ENCODE results near the gene ERCC6L2.

ERCC6L2 gene

GRCh38 chr9:95924987-95925386, 49.5 kb downstream of the ERCC6L2 start:
- DNase-seq, result no peak

DNA sequence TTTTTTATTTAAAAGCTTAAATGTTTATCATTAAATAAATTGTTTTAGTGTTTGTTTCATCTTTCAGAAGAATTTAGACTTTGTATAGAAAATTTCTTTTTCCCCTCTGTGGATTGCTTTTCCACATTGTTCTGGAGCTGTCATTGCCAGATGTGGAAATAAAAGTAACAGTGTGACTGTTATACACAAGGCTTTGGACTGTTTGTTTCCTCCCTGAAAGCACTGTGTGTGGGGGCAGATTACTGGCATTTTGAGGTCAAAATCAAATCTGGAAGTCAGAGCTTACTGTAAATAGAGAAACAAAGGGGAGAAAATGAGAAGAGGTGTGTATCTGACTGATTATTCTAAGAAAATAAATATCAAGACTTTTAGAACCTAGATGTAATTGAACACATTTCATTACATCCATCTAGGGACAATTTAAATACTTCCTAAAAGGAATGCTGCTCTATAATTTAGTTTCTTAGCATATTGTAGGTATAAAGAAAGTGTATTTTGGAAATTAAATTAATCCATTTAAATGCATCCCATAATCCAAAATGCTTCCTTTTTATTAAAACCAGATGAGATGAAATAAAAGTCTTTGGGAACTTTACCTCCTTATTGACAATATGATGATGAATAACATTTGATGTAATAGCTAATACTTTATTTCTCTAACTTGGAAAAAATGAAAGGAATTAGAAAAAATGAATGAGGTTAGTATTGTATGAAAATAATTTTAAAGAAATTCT, 51.9 kb downstream of the ERCC6L2 start:
- DNase-seq, result no peak

DNA sequence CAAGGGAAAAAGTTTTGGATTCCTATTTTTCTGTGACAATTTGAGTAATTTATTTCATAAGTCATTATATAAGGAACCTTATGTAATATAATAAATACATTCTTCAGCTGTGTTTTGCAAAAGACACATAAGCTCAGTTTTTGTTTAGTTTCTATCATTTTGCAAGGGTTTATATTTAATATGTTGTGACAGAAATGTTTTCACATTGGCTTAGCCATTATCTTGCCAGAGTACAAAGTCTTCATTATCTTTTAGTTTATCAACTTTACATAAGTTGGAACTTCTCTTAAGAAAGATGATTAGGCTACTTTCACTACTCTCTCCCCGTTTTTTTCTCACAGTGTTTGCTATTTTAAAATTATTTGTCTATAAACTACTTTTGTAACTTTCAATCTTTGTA, 54.8 kb downstream of the ERCC6L2 start:
- no peak for DNase-seq

GRCh38 chr9:95935861-95936578, 60.5 kb downstream of the ERCC6L2 start:
- DNase-seq, result no peak

- no peak for DNase-seq
Observed at GRCh38 chr9:95936579-95937075, 61.1 kb downstream of the ERCC6L2 start.

DNA sequence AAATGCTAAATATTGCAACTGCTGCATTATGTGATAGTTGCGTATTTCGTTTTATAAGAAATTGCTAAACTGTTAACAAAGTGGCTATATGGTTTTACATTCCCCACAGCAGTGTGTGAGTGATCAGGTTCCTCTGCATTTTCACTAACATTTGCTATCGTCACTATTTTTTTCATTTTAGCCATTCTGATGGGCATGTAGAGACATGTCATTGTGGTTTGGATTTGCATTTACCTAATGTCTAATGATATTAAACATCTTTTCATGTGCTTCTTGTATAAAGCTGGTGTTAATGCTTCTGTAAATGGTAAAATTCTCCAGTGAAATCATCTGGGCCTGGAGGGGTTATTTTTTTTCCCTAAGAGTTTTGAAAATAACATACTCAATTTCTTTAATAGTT, 61.6 kb downstream of the ERCC6L2 start:
- DNase-seq, result no peak

DNA sequence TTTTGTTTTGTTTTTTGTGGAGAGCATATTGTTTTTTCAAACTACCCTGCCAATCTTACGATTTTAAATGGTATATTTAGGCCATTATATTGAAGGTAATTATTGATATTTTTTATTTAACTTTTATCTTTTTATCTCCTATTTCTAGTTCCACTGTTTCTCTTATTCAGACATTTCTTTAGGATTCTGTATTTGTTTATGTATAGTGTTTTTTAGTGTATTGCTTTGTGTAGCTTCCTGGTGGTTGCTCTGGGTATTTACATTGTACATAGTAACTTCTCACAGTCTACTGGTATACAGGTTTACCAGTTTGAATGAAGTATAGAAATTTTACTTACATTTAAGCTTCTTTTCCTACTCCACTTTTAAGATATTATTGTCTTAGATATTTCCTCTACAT, 63.2 kb downstream of the ERCC6L2 start:
- DNase-seq, result no peak

DNA sequence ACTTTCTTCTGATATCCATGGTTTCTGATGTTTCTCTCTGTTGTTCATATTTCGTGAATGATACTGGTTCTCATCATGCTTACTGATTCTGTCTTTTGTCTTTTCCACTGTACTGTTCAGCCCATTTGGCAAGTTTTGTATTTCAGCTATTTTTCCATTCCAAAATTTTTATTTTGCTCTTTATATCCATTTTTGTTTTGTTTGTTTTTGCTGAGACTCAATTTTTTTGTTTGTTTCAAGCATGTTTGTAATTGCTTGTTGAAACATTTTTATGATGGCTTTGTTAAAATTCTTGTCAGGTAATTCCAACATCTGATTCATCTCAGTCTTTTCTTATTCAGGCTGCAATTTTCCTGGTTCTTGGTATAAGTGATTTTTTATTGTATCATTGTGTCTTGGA, 64.0 kb downstream of the ERCC6L2 start:
- no peak for DNase-seq

- no peak for DNase-seq
Observed at GRCh38 chr9:95940265-95940664, 64.8 kb downstream of the ERCC6L2 start.

GRCh38 chr9:95942016-95942415, 66.5 kb downstream of the ERCC6L2 start:
- no peak for DNase-seq

DNA sequence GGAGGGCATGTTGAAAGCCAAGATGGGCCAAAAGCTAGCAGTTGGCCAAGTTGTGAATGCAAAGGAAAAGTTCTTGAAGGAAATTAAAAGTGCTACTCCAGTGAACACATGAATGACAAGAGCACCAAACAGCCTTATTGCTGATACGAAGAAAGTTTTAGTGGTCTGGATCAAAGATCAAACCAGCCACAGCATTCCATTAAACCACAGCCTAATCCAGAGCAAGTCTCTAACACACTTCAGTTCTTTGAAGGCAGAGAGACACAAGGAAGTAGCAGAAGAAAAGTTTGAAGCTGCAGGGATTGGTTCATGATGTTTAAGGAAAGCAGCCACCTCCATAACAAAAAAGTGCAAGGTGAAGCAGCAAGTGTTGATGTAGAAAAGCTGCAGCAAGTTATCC, 71.6 kb downstream of the ERCC6L2 start:
- no peak for DNase-seq

GRCh38 chr9:95952471-95952870, 77.0 kb downstream of the ERCC6L2 start:
- no peak for DNase-seq

DNA sequence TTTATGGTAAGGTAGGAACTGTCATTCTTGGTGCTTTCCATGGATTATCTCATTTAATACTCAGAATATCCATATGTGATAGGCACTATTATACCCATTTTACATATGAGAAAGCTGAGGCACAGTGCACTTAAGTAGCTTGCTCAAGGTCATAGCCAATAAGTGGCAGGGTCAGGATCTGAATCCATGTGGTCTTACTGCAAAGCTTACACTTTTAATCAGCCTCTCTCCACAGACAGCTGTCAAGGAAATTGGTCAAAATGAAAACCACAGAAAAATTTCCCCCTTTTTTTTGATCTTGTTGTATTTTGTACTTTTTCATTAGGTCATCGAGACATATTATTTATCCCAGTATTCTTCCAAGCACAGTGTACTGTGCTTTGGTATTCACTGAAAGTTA, 78.5 kb downstream of the ERCC6L2 start:
- no peak for DNase-seq

DNA sequence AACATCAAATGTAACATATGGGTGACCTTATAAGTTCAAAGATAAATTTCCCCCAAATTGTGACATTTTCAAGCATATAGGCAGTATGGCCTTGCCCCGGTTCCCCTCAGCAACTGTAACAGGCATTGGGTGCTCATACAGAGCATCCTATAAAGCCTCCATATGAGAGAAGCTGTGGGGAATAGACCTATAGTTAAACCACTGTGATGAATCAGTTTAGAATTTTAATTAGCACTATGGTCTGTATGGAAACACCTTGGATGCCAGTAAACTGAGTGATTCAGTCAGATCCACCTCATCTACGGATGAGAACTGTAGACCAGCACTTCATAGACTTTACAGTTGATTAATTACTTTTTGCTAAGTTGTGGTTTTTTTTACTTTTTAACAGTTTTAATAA, 79.4 kb downstream of the ERCC6L2 start:
- no peak for DNase-seq

- DNase-seq, result no peak
Observed at GRCh38 chr9:95962936-95963335, 87.4 kb downstream of the ERCC6L2 start.

DNA sequence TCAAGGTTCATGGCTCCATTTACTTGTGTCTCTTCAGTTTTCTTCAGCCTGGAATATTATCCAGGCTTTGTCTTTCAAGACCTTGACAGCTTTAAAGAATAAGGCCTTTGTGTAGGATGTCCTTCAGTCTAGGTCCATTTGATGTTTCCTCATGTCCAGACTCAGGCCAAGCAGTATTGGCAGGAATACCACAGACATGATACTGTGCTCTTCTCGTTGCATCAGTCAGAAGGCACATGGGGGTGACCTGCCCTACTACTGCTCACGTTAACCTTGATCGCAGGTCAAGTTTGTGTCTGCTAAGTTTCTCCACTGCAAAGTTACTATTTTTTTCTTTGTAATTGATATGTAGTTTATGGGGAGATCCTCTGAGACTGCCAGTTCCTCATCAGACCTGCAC, 88.2 kb downstream of the ERCC6L2 start:
- DNase-seq, result no peak

DNA sequence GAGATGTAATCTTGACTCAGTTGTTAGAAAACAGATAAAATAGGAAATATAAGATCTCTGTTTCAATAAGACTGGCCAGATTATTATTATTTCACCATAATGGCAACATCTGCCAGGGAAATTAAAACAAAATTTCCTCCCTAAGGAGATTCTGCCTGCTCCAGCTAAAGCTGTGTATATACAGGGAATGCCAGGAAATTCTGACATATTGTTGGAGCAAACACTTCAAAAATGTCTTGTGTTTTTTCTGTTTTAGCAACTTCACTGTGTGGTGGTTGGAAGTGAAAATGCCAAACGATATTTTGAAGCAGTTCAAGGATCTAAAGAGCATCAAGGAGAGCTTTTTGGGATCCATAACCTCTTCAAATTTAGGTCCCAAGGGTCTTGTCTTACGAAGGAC, 90.8 kb downstream of the ERCC6L2 start:
- no peak for DNase-seq

GRCh38 chr9:95970317-95970716, 94.8 kb downstream of the ERCC6L2 start:
- DNase-seq, result no peak

- DNase-seq, result no peak
Observed at GRCh38 chr9:95971815-95972214, 96.3 kb downstream of the ERCC6L2 start.

- no peak for DNase-seq
Observed at GRCh38 chr9:95974389-95974788, 98.9 kb downstream of the ERCC6L2 start.

- no peak for DNase-seq
Observed at GRCh38 chr9:95977371-95977770, 101.9 kb downstream of the ERCC6L2 start.

DNA sequence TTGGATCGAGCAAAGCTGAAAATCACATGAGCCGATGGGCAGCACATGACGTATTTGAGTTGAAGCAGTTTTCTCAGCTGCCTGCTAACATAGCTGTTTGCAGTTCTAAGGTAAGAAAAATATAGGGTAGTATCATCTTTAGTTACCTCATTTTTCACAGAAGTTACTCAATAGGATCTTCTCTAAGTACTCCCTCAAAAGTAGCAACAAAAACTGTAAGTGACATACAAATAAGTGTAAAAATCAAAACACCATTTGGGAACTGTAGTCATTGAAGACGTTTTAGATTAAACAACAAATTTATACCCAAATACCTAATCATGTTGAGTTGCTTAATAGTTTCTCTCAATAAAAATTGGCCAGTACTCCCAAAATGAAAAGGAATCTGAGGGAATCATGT, 102.6 kb downstream of the ERCC6L2 start:
- DNase-seq, result no peak

GRCh38 chr9:95979446-95979845, 104.0 kb downstream of the ERCC6L2 start:
- no peak for DNase-seq

Measured in T-helper 9 cell (primary cell).